Sigmoid colon (tissue), 7 donors: ENCODE results near the gene ZNF460. TPM values are rescaled to one million over a fixed set of nuclear protein-coding genes. Genes with fewer than 3 reads are reported as not detected.

Experiments
- DNase-seq: peaks from one replicate; pipeline ENCODE4 v3.0.0-alpha.2; 2019
- H3K27ac ChIP-seq, 4 donors: fragments of 200-600 bp; sonication (generic); one replicate each; pipeline ENCODE4 v1.5.1; 2016 to 2019; ENCODE audit warnings: mild to moderate bottlenecking in 1 of 4
- H3K27me3 ChIP-seq, 3 donors: fragments of 200-600 bp; sonication (generic); one replicate each; pipeline ENCODE4 v1.5.1; 2019; ENCODE audit warnings: mild to moderate bottlenecking in 1 of 3
- H3K36me3 ChIP-seq, 4 donors: fragments of 200-600 bp; sonication (generic); one replicate each; pipeline ENCODE4 v1.5.1; 2016 to 2019
- H3K4me1 ChIP-seq, 4 donors: fragments of 200-600 bp; sonication (generic); one replicate each; pipeline ENCODE4 v1.5.1; 2017 to 2019
- H3K4me3 ChIP-seq, 4 donors: fragments of 200-600 bp; sonication (generic); one replicate each; pipeline ENCODE4 v1.5.1; 2017 to 2019; ENCODE audit warnings: mild to moderate bottlenecking in 2 of 4, moderate library complexity in 1 of 4
- H3K9me3 ChIP-seq, 4 donors: fragments of 200-600 bp in 3 of 4; sonication (generic) in 3 of 4; one replicate each; pipeline versions ENCODE4 v1.5.1 to v1.6.1; 2013 to 2019
- CTCF ChIP-seq, 4 experiments: fragments of 450-650 bp in 3 of 4; fragments of 200-600 bp in 1 of 4; IDR thresholded peaks; one replicate each; pipeline ENCODE4 v1.5.1; 2016 to 2019; ENCODE audit warnings: antibody characterized with exemption in 4 of 4, mild to moderate bottlenecking in 3 of 4, moderate library complexity in 2 of 4
- EP300 ChIP-seq, 4 donors: sonication (generic); formaldehyde crosslinking; IDR thresholded peaks; one replicate each; pipeline ENCODE4 v1.6.1; 2017; ENCODE audit warnings: antibody characterized with exemption in 4 of 4
- POLR2A ChIP-seq, 2 donors: fragments of 450-650 bp; IDR thresholded peaks; one replicate each; pipeline ENCODE4 v1.6.1; 2016; ENCODE audit warnings: antibody characterized with exemption in 2 of 2, mild to moderate bottlenecking in 2 of 2, moderate library complexity in 2 of 2
- POLR2AphosphoS5 ChIP-seq, 4 donors: sonication (generic); formaldehyde crosslinking; IDR thresholded peaks; one replicate each; pipeline ENCODE4 v1.6.1; 2017; ENCODE audit warnings: antibody characterized with exemption in 4 of 4
- WGBS, 2 donors: extraction: QIAGEN DNeasy Blood & Tissue Kit; methylation state at CpG; one replicate each; pipeline ENCODE4 v1.1.7; 2013; 5-methylcytosine and 5-hydroxymethylcytosine counted together
- intact Hi-C: fragments of 100-400 bp; cut with DNase I; formaldehyde crosslinking; loops from one replicate; pipeline ENCODE4 v1.15.1; 2023
- polyA plus RNA-seq, 3 donors: library from polyadenylated mRNA; stranded (reverse); fragments of 200-250 nt; gene quantifications; one replicate each; pipeline ENCODE4 v1.2.3, GENCODE V29; 2013
- total RNA-seq, 4 donors: library from RNA; depleted of rRNA; stranded (reverse); fragments of >200 nt; gene quantifications; one replicate each; pipeline ENCODE4 v1.1.0, GENCODE V29; 2016
- donor health status: healthy with polysubstance abuse.
- donor health status: Bipolar disorder and iron deficiency.
- donor health status: healthy.

The ZNF460 gene
- total and polyA plus RNA-seq, 7 donors = 0.69 to 95.2 (median 48.8) TPM; not detected in 1

- Histone ChIP-seq H3K27me3 (no peaks in the 10 kb centered on the region), H3K9me3 (no peaks in the 10 kb centered on the region), H3K27ac (peak overlapping the region; percentile 95 to 100 (median 98)), H3K4me3 (peak overlapping the region; percentile 82 to 97 (median 84)), H3K36me3 (peaks cover 5 to 31% (median 14%) of the 10 kb centered on the region in 4 donors), H3K4me1 (peaks cover 0 to 44% (median 30%) of the 10 kb centered on the region in 4 donors)
- TF ChIP-seq POLR2A (IDR thresholded peaks at IDR 0.05) (no peak), POLR2AphosphoS5 (IDR thresholded peaks at IDR 0.05) (no peak), CTCF (IDR thresholded peaks at IDR 0.05) (no peak), EP300 (IDR thresholded peaks at IDR 0.05) (no peak)
- WGBS, 2 donors = 3 to 4% methylated on average over 6 of the region's 6 CpGs
- no peak for DNase-seq
- intact Hi-C loops = loop anchor here (1.0 to 5.0 kb wide), 3 partner anchors 40 to 89 kb away; partner anchors contain the start of genes ZNF264 and ZNF543
These were observed 696 bp downstream of the ZNF460 start for GRCh38 chr19:57280962-57281400.

DNA sequence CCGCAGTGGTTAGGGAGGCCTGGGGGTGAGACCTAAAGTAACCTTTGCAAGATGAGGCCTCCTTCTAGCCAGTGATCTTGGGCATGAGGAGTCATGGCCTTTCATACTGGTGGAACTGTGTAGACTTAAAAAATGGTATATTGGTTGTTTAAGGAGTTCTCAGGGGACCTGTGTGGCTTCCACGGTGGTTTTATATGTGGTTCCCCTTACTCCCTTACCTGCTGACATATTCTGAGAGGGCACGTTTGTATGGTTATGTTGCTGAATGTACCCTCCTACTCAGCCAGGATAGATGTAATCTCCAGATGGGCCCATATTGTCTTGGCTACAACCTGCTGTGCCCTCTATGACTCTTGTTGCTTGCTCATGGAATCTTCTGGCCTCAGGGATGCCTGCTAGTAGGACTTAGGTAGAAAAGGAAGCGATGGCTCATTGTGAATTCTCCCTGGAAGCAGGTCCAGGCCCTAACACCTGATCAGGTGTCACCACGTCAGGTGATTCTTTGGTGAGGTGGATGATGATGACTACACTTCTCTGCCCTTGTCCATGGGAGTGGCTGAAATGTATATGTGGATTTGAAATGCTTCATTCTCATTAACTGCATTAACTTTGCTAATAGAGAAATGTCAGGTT is 1.8 kb downstream of the ZNF460 start:
- TF ChIP-seq POLR2AphosphoS5 (IDR thresholded peaks at IDR 0.05) (no peak), POLR2A (IDR thresholded peaks at IDR 0.05) (no peak), EP300 (IDR thresholded peaks at IDR 0.05) (no peak), CTCF (IDR thresholded peaks at IDR 0.05) (no peak)
- no peaks in the 10 kb centered on the region for H3K9me3 ChIP-seq
- peaks cover 5 to 38% (median 25%) of the 10 kb centered on the region in 4 donors for H3K36me3 ChIP-seq
- no peaks in the 10 kb centered on the region for H3K27me3 ChIP-seq
- intact Hi-C loops = loop anchor here (5.0 kb wide), 1 partner anchor 90 kb away; the partner anchor contains the start of gene ZNF264
- WGBS, 2 donors = 69 to 82% methylated on average over 5 of the region's 5 CpGs
- peak overlapping the region in 1 of 4 donors; percentile 100 for H3K27ac ChIP-seq
- peaks cover 0 to 44% (median 30%) of the 10 kb centered on the region in 4 donors for H3K4me1 ChIP-seq
- DNase-seq = no peak
- H3K4me3 ChIP-seq = peak overlapping the region in 1 of 4 donors; percentile 97

DNA sequence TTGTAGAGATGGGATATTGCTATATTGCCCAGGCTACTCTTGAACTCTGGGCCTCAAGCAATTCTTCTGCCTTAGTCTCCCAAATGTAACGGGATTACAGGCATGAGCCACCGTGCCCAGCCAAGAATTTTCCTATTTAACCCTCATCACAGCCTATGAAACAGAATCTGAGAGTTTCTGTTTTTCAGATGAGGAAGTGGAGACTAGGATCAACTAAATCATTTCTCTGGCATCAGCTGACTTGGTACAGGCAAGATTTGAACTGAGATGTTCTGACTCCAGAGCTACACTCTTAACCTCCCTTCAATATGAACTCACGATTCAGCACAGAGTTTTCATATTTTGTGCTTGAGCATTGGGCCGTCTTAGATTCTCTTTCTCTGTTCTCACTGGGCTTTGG is 8.1 kb downstream of the ZNF460 start:
- DNase-seq = no peak
- Histone ChIP-seq H3K27ac (no peak overlapping the region), H3K9me3 (peaks cover 0 to 21% (median 7%) of the 10 kb centered on the region in 4 donors), H3K4me3 (no peak overlapping the region), H3K27me3 (no peaks in the 10 kb centered on the region), H3K36me3 (peaks cover 48 to 97% (median 84%) of the 10 kb centered on the region in 4 donors), H3K4me1 (peaks cover 0 to 10% (median 0%) of the 10 kb centered on the region in 4 donors)
- intact Hi-C loops = no loop called here
- 93 to 97% methylated on average over 4 of the region's 4 CpGs for WGBS, 2 donors
- TF ChIP-seq POLR2AphosphoS5 (IDR thresholded peaks at IDR 0.05) (no peak), POLR2A (IDR thresholded peaks at IDR 0.05) (no peak), EP300 (IDR thresholded peaks at IDR 0.05) (no peak), CTCF (IDR thresholded peaks at IDR 0.05) (no peak)

- no peak overlapping the region for H3K27ac ChIP-seq
- peaks cover 53 to 99% (median 78%) of the 10 kb centered on the region in 4 donors for H3K36me3 ChIP-seq
- H3K9me3 ChIP-seq = peaks cover 0 to 21% (median 11%) of the 10 kb centered on the region in 4 donors
- H3K4me3 ChIP-seq = no peak overlapping the region
- 97 to 98% methylated on average over 11 of the region's 11 CpGs for WGBS, 2 donors
- intact Hi-C loops = no loop called here
- no peak for TF ChIP-seq EP300 (IDR thresholded peaks at IDR 0.05)
- TF ChIP-seq POLR2AphosphoS5 (IDR thresholded peaks at IDR 0.05) = no peak
- TF ChIP-seq POLR2A (IDR thresholded peaks at IDR 0.05) = no peak
- TF ChIP-seq CTCF (IDR thresholded peaks at IDR 0.05) = no peak
- DNase-seq = no peak
- H3K27me3 ChIP-seq = no peaks in the 10 kb centered on the region
- H3K4me1 ChIP-seq = no peaks in the 10 kb centered on the region
These were observed 10.7 kb downstream of the ZNF460 start for GRCh38 chr19:57290970-57291369.
